IMR-90 (cell line): ENCODE data around the gene TLCD2.

Experiments
- CEBPB ChIP-seq: IDR thresholded peaks from 2 replicates; pipeline ENCODE4 v1.6.1; 2012; ENCODE audit warnings: low read depth, low read length, improper control_type of control experiment
- FOS ChIP-seq: fragments of 150-350 bp; IDR thresholded peaks from 2 replicates; pipeline ENCODE4 v1.6.1; 2016; ENCODE audit warnings: low read depth, low read length
- MAFK ChIP-seq: IDR thresholded peaks from 2 replicates; pipeline ENCODE4 v1.6.1; 2012; ENCODE audit warnings: low read depth, low read length, improper control_type of control experiment
- POLR2A ChIP-seq: IDR thresholded peaks from 2 replicates; pipeline ENCODE4 v1.6.1; 2012; ENCODE audit warnings: mild to moderate bottlenecking, low read depth, low read length
- SMC3 ChIP-seq: fragments of 150-350 bp; IDR thresholded peaks from 2 replicates; pipeline ENCODE4 v1.6.1; 2016; ENCODE audit warnings: low read depth, mild to moderate bottlenecking, antibody characterized with exemption, low read length, moderate library complexity
- USF2 ChIP-seq: fragments of 150-350 bp; IDR thresholded peaks from 2 replicates; pipeline ENCODE4 v1.6.1; 2017; ENCODE audit warnings: mild to moderate bottlenecking, antibody characterized with exemption, low read length, low read depth
- TF ChIP-seq, protein P1 (sequence below): conservative IDR thresholded peaks from 2 replicates; pipeline ENCODE4 v1.5.1; 2012; ENCODE audit warnings: mild to moderate bottlenecking, low read depth, low read length, improper control_type of control experiment

- TF ChIP-seq MAFK: no peak
- TF ChIP-seq, protein P1, sequence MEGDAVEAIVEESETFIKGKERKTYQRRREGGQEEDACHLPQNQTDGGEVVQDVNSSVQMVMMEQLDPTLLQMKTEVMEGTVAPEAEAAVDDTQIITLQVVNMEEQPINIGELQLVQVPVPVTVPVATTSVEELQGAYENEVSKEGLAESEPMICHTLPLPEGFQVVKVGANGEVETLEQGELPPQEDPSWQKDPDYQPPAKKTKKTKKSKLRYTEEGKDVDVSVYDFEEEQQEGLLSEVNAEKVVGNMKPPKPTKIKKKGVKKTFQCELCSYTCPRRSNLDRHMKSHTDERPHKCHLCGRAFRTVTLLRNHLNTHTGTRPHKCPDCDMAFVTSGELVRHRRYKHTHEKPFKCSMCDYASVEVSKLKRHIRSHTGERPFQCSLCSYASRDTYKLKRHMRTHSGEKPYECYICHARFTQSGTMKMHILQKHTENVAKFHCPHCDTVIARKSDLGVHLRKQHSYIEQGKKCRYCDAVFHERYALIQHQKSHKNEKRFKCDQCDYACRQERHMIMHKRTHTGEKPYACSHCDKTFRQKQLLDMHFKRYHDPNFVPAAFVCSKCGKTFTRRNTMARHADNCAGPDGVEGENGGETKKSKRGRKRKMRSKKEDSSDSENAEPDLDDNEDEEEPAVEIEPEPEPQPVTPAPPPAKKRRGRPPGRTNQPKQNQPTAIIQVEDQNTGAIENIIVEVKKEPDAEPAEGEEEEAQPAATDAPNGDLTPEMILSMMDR: no peak
- TF ChIP-seq POLR2A: no peak
- TF ChIP-seq SMC3: no peak
- TF ChIP-seq USF2: no peak
- no peak for TF ChIP-seq FOS
- no peak for TF ChIP-seq CEBPB
Observed at GRCh38 chr17:1725642-1726511, 15.7 kb upstream of the TLCD2 start.
